HFF-Myc (cell line): ENCODE data around the gene PSMB9.
A peak's percentile ranks its signal among the peaks of the same experiment; 100 is the strongest.

Experiments
- DNase-seq: peaks from one replicate; pipeline ENCODE4 v3.0.0-alpha.2; 2011; ENCODE audit warnings: low read depth; ENCODE audit errors: extremely low read depth
- H3K4me3 ChIP-seq: replicated peaks from 2 replicates; pipeline ENCODE4 v1.5.1; 2011; ENCODE audit warnings: low read depth, mild to moderate bottlenecking, control low read depth, low read length
- TF ChIP-seq, protein P1 (sequence below): IDR thresholded peaks from 2 replicates; pipeline ENCODE4 v1.5.1; 2012; ENCODE audit warnings: mild to moderate bottlenecking, low read depth, low read length, control low read depth; ENCODE audit errors: missing control alignments

PSMB9 gene

GRCh38 chr6:32894085-32895005 lies 40.4 kb downstream of the PSMB9 start:
- H3K4me3 ChIP-seq: peak overlapping the region; percentile 63
- DNase-seq: peak; percentile 78
- TF ChIP-seq, protein P1, sequence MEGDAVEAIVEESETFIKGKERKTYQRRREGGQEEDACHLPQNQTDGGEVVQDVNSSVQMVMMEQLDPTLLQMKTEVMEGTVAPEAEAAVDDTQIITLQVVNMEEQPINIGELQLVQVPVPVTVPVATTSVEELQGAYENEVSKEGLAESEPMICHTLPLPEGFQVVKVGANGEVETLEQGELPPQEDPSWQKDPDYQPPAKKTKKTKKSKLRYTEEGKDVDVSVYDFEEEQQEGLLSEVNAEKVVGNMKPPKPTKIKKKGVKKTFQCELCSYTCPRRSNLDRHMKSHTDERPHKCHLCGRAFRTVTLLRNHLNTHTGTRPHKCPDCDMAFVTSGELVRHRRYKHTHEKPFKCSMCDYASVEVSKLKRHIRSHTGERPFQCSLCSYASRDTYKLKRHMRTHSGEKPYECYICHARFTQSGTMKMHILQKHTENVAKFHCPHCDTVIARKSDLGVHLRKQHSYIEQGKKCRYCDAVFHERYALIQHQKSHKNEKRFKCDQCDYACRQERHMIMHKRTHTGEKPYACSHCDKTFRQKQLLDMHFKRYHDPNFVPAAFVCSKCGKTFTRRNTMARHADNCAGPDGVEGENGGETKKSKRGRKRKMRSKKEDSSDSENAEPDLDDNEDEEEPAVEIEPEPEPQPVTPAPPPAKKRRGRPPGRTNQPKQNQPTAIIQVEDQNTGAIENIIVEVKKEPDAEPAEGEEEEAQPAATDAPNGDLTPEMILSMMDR: no peak

GRCh38 chr6:32895006-32895345 lies 41.0 kb downstream of the PSMB9 start:
- TF ChIP-seq, protein P1: no peak

GRCh38 chr6:32903952-32904351 lies 50.0 kb downstream of the PSMB9 start:
- DNase-seq: no peak
- TF ChIP-seq, protein P1: no peak
- no peak overlapping the region for H3K4me3 ChIP-seq

More at GRCh38 chr6:32895006-32895345, 41.0 kb downstream of the PSMB9 start:
- DNase-seq: no peak
- H3K4me3 ChIP-seq: peak overlapping the region; percentile 63

DNA sequence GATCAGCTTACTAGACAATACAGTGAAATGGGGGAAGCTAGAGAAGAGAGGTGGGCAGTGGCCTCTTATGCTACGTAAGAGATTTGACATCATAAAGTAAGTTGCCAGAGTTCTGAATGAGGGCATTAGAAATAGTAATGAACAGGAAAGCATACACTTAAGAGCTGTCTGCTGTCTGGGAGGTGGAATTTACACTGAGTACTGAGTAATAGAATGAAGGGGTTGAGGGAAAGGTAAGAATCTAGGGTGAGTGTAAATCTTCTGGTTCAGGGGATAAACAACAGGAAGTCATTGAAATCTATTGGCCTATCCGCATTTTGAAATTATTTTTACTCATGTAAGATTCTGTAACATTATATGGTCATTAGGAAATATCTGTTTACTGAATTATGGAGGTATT lies 51.1 kb downstream of the PSMB9 start:
- no peak overlapping the region for H3K4me3 ChIP-seq
- DNase-seq: no peak
- TF ChIP-seq, protein P1: no peak

DNA sequence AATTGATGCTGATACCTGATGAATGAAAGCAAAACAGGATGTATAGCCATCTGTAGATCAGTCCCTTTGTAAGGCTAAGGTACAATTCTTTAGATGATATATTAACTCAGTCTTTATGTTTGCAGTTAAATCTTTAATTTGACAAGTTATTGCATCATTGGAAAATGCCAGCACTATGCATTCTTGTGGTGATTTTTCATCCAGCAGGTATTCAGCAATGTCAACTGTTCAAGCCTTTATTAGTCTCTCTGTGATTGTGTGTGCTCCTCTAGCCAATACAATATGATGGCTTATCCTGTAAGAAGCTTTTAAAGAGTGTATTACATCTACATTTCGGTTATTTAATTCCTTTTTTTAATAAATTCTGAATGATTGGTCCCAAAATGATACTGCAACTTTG lies 52.5 kb downstream of the PSMB9 start:
- TF ChIP-seq, protein P1: no peak
- no peak overlapping the region for H3K4me3 ChIP-seq
- no peak for DNase-seq

DNA sequence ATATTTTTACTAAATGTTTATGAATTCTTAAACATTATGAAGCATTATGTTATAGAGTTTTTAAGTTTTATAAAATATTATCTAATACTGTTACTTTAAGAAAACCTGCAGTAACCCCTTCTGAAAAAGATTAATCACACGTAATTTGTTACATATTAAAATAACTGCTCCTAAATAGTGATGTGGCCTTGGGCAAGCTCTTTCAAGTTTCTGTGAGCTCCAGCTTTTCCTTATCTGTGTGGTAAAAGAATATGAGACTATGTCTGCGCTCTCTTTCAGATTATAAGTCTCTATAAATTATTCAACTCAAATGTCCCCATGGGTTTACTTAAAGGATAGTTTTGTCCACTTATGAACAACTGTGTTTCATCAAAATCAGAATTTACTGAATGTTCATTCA lies 54.9 kb downstream of the PSMB9 start:
- TF ChIP-seq, protein P1: no peak
- DNase-seq: no peak
- H3K4me3 ChIP-seq: no peak overlapping the region
